ENCODE results near the gene C1QA. TPM values are rescaled to one million over a fixed set of nuclear protein-coding genes. Genes with fewer than 3 reads are reported as not detected.

C1QA gene
- total RNA-seq, 1 experiment from 2014 or later, result not detected

DNA sequence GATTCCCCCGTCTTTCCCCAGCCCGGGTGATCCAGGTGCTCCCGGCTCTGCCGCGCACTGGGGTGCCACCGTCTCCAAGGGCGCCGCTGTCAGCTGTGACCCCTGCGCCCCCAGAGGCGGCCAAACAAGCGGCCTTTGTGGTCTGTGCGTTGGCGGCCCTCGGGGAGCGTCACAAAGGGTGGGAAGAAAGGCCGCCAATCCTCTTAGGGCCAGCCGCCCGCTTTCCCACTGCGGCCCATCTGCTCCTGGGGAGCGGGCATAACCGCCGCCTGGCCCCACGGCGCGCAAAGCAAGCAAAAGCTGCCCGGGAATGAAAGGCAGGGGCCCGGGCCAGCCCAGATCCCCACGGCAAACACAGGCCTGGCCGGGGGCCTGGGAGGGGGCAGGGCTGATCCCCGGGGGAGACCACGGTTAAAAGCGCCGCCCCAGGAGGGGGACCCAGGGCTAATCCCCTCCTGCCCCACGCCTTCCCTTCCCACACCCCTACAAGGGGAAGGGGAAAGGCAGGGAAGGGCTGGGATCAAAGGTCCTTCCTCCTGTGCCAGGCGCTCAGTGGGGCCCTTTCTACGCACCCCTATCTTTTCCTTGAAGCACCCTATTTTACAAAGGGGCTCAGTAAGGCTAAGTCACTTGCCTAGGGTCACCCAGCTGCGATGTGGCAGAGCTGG lies 40.6 kb downstream of the C1QA start:
- Histone ChIP-seq H3K4me1 (ENCODE audit: insufficient read depth, low read length, poor library complexity, severe bottlenecking) (peaks cover 27% of the 10 kb centered on the region), H3K27ac (ENCODE audit: low read depth, low read length, poor library complexity, severe bottlenecking) (peak overlapping the region; percentile 53), H3K9me3 (ENCODE audit: low read depth, low read length, poor library complexity, severe bottlenecking) (no peaks in the 10 kb centered on the region), H3K4me3 (ENCODE audit: low read depth, low read length, poor library complexity, severe bottlenecking) (no peak overlapping the region), H3K36me3 (ENCODE audit: insufficient read depth, low read length, poor library complexity, severe bottlenecking) (no peaks in the 10 kb centered on the region), H3K27me3 (replicated peaks; ENCODE audit: insufficient read depth, low read depth, low read length, poor library complexity) (no peaks in the 10 kb centered on the region)
- no peak for TF ChIP-seq EZH2 (IDR thresholded peaks at IDR 0.05; ENCODE audit: borderline replicate concordance, low read depth, low read length, poor library complexity, severe bottlenecking)
- TF ChIP-seq, protein P1, sequence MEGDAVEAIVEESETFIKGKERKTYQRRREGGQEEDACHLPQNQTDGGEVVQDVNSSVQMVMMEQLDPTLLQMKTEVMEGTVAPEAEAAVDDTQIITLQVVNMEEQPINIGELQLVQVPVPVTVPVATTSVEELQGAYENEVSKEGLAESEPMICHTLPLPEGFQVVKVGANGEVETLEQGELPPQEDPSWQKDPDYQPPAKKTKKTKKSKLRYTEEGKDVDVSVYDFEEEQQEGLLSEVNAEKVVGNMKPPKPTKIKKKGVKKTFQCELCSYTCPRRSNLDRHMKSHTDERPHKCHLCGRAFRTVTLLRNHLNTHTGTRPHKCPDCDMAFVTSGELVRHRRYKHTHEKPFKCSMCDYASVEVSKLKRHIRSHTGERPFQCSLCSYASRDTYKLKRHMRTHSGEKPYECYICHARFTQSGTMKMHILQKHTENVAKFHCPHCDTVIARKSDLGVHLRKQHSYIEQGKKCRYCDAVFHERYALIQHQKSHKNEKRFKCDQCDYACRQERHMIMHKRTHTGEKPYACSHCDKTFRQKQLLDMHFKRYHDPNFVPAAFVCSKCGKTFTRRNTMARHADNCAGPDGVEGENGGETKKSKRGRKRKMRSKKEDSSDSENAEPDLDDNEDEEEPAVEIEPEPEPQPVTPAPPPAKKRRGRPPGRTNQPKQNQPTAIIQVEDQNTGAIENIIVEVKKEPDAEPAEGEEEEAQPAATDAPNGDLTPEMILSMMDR (conservative IDR thresholded peaks at IDR 0.05; ENCODE audit: low read depth, low read length), result no peak
- ChIA-PET CTCF (interaction anchor here (0.8 kb wide), 1 partner anchor 28 kb away, joined by 4 read pairs; no protein-coding TSS in a partner anchor), POLR2A (ENCODE audit: low non-redundant PET) (interaction anchor here (0.6 kb wide), 1 partner anchor 157 kb away, joined by 4 read pairs; no protein-coding TSS in a partner anchor)
- no peak for DNase-seq (ENCODE audit: low spot score)
- intact Hi-C loops (cut with micrococcal nuclease; ENCODE audit: unreplicated experiment), result loop anchor here (10.0 kb wide), 1 partner anchor 208 kb away; no protein-coding TSS in a partner anchor
- no TSS peak for BruUV-seq (replicated peaks)

DNA sequence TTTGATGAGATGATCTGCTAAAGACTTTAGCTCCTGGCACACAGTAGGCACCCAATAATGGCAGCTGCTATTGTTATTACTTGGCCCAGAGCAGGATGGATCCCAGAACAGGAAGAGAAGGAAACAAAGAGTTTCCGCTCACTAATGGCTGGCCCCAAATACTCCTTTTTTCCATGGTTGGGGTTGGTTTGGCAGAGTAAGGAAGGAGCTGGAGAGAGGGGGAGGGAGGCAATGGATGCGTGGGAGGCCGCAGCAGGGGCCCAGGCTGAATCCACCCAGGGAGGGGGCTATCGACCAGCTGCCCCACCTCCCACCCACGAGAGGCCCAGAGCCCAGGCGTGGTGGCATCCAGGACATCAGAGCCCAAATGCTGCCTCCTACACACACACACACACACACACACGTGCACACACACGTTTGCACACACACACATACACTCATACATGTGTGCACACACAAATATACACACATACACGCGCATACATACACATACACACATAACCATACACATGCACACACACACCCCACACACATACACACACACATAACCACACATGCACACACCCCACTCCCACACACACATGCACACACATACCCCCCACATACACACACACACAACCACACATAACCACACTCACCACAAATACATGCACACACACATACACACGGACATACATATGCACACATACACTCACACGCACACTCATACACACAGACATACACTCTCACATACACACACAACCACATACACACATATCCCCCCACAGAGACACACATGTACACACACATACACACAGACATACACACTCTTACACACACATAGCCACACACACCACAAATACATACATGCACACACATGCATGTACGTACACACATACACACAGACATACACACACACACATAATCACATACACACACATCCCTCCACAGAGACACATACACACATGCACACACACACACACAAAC lies 41.8 kb downstream of the C1QA start:
- ChIA-PET CTCF (interaction anchor here (0.6 kb wide), 1 partner anchor 220 kb away, joined by 3 read pairs; no protein-coding TSS in a partner anchor), POLR2A (ENCODE audit: low non-redundant PET) (interaction anchor here (0.6 kb wide), 1 partner anchor 666 kb away, joined by 4 read pairs; the partner anchor contains the start of gene HNRNPR)
- Histone ChIP-seq H3K36me3 (ENCODE audit: insufficient read depth, low read length, poor library complexity, severe bottlenecking) (no peaks in the 10 kb centered on the region), H3K27ac (ENCODE audit: low read depth, low read length, poor library complexity, severe bottlenecking) (peak overlapping the region; percentile 13), H3K4me1 (ENCODE audit: insufficient read depth, low read length, poor library complexity, severe bottlenecking) (peaks cover 27% of the 10 kb centered on the region), H3K4me3 (ENCODE audit: low read depth, low read length, poor library complexity, severe bottlenecking) (no peak overlapping the region), H3K9me3 (ENCODE audit: low read depth, low read length, poor library complexity, severe bottlenecking) (no peaks in the 10 kb centered on the region), H3K27me3 (replicated peaks; ENCODE audit: insufficient read depth, low read depth, low read length, poor library complexity) (no peaks in the 10 kb centered on the region)
- no TSS peak for BruUV-seq (replicated peaks)
- intact Hi-C loops (cut with micrococcal nuclease; ENCODE audit: unreplicated experiment), result loop anchor here (10.0 kb wide), 1 partner anchor 207 kb away; no protein-coding TSS in a partner anchor
- DNase-seq (ENCODE audit: low spot score), result peak; percentile 80
- TF ChIP-seq EZH2 (IDR thresholded peaks at IDR 0.05; ENCODE audit: borderline replicate concordance, low read depth, low read length, poor library complexity, severe bottlenecking), result no peak
- TF ChIP-seq, protein P1 (conservative IDR thresholded peaks at IDR 0.05; ENCODE audit: low read depth, low read length), result no peak

DNA sequence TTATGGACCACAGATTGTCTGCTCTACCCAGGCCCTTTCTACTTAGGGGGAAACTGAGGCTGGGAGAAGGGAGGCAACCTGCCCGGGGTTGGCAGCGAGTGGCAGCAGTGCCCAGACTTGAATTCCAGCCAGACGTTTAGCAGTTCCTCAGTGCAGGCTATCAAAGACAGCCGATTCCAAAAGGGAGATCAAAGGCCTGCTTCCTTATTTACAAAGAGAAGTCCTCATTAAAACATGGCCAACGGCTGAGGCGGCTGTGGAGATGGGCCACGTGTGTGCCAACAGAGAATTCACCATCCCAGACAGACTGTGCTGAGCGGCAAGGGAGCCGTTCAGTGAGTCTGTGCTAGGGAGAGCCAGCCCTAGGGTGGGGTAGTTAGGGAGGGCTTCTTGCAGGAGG lies 44.3 kb downstream of the C1QA start:
- CTCF ChIA-PET, result no interaction called here
- no TSS peak for BruUV-seq (replicated peaks)
- Histone ChIP-seq H3K9me3 (ENCODE audit: low read depth, low read length, poor library complexity, severe bottlenecking) (no peaks in the 10 kb centered on the region), H3K4me1 (ENCODE audit: insufficient read depth, low read length, poor library complexity, severe bottlenecking) (peaks cover 27% of the 10 kb centered on the region), H3K4me3 (ENCODE audit: low read depth, low read length, poor library complexity, severe bottlenecking) (no peak overlapping the region), H3K27me3 (replicated peaks; ENCODE audit: insufficient read depth, low read depth, low read length, poor library complexity) (no peaks in the 10 kb centered on the region), H3K36me3 (ENCODE audit: insufficient read depth, low read length, poor library complexity, severe bottlenecking) (no peaks in the 10 kb centered on the region), H3K27ac (ENCODE audit: low read depth, low read length, poor library complexity, severe bottlenecking) (no peak overlapping the region)
- TF ChIP-seq EZH2 (IDR thresholded peaks at IDR 0.05; ENCODE audit: borderline replicate concordance, low read depth, low read length, poor library complexity, severe bottlenecking), result no peak
- TF ChIP-seq, protein P1 (conservative IDR thresholded peaks at IDR 0.05; ENCODE audit: low read depth, low read length), result no peak
- POLR2A ChIA-PET (ENCODE audit: low non-redundant PET), result no interaction called here
- DNase-seq (ENCODE audit: low spot score), result no peak
- intact Hi-C loops (cut with micrococcal nuclease; ENCODE audit: unreplicated experiment), result no loop called here

All from A673 (cell line).